Right lobe of liver (tissue), 4 donors: ENCODE results near the gene PLA2G5.

ENCODE experiments used
- CTCF ChIP-seq, 4 donors: fragments of 200-600 bp in 3 of 4; fragments of 450-650 bp in 1 of 4; IDR thresholded peaks; one replicate each; pipeline versions ENCODE4 v1.5.1 to v1.8.0; 2016 to 2022; ENCODE audit warnings: antibody characterized with exemption in 4 of 4, mild to moderate bottlenecking in 2 of 4
- POLR2A ChIP-seq: fragments of 450-650 bp; IDR thresholded peaks from one replicate; pipeline ENCODE4 v1.6.1; 2017; ENCODE audit warnings: antibody characterized with exemption, mild to moderate bottlenecking
- donor health status: DM: no; HTN: no; CAD: no.
- donor health status: DM: no; HTN: no; CAD: no.
- donor health status: DM: no; HTN: yes; CAD: no.

GRCh38 chr1:20141001-20141400 lies 71.0 kb downstream of the PLA2G5 start:
- TF ChIP-seq POLR2A, result no peak
- TF ChIP-seq CTCF (IDR thresholded peaks at IDR 0.05), result no peak
